Osteocyte (in vitro differentiated cells): ENCODE data around the gene PCP2. TPM values are rescaled to one million over a fixed set of nuclear protein-coding genes. Genes with fewer than 3 reads are reported as not detected.

Experiments
- DNase-seq: peaks from one replicate; pipeline ENCODE4 v3.0.0; 2021; ENCODE audit warnings: mixed read lengths; ENCODE audit not compliant: unreplicated experiment; ENCODE audit errors: extremely low spot score
- H3K27ac Mint-ChIP-seq: one replicate; pipeline ENCODE4 v1.8.0; 2021; ENCODE audit warnings: mild to moderate bottlenecking, mixed read lengths; ENCODE audit not compliant: unreplicated experiment
- H3K27me3 Mint-ChIP-seq: one replicate; pipeline ENCODE4 v1.8.0; 2021; ENCODE audit warnings: mixed read lengths; ENCODE audit not compliant: unreplicated experiment
- H3K36me3 Mint-ChIP-seq: one replicate; pipeline ENCODE4 v1.8.0; 2021; ENCODE audit warnings: mixed read lengths; ENCODE audit not compliant: unreplicated experiment
- H3K4me1 Mint-ChIP-seq: one replicate; pipeline ENCODE4 v1.8.0; 2021; ENCODE audit warnings: mixed read lengths; ENCODE audit not compliant: unreplicated experiment
- H3K4me3 Mint-ChIP-seq: one replicate; pipeline ENCODE4 v1.8.0; 2021; ENCODE audit warnings: mild to moderate bottlenecking, moderate library complexity, mixed read lengths; ENCODE audit not compliant: unreplicated experiment
- H3K9me3 Mint-ChIP-seq: one replicate; pipeline ENCODE4 v1.8.0; 2021; ENCODE audit warnings: mixed read lengths; ENCODE audit not compliant: unreplicated experiment
- CTCF ChIP-seq: fragments of 200-600 bp; sonication (generic); IDR thresholded peaks from 2 replicates; pipeline ENCODE4 v1.5.0; 2021; ENCODE audit warnings: antibody characterized with exemption, mild to moderate bottlenecking, moderate library complexity
- total RNA-seq: library from RNA; stranded (reverse); gene quantifications from 2 replicates; pipeline ENCODE4 v1.2.1, GENCODE V29; 2021

PCP2 gene
- total RNA-seq, 1 donor from 2014 or later, result not detected

GRCh38 chr19:7612282-7613274 lies 20.9 kb downstream of the PCP2 start:
- no peak for TF ChIP-seq CTCF
- H3K36me3 Mint-ChIP-seq, result no peaks in the 10 kb centered on the region
- no peak overlapping the region for H3K4me3 Mint-ChIP-seq
- no peak for DNase-seq
- H3K27ac Mint-ChIP-seq, result no peak overlapping the region
- H3K9me3 Mint-ChIP-seq, result no peaks in the 10 kb centered on the region
- no peaks in the 10 kb centered on the region for H3K4me1 Mint-ChIP-seq
- no peaks in the 10 kb centered on the region for H3K27me3 Mint-ChIP-seq

GRCh38 chr19:7611541-7612279 lies 21.8 kb downstream of the PCP2 start:
- H3K4me1 Mint-ChIP-seq, result no peaks in the 10 kb centered on the region
- no peaks in the 10 kb centered on the region for H3K27me3 Mint-ChIP-seq
- DNase-seq, result no peak
- TF ChIP-seq CTCF, result no peak
- no peaks in the 10 kb centered on the region for H3K9me3 Mint-ChIP-seq
- no peak overlapping the region for H3K27ac Mint-ChIP-seq
- H3K4me3 Mint-ChIP-seq, result no peak overlapping the region
- no peaks in the 10 kb centered on the region for H3K36me3 Mint-ChIP-seq

GRCh38 chr19:7610491-7611240 lies 22.9 kb downstream of the PCP2 start:
- Mint-ChIP-seq H3K27ac (no peak overlapping the region), H3K4me1 (no peaks in the 10 kb centered on the region), H3K36me3 (no peaks in the 10 kb centered on the region), H3K9me3 (no peaks in the 10 kb centered on the region), H3K27me3 (no peaks in the 10 kb centered on the region), H3K4me3 (no peak overlapping the region)
- DNase-seq, result no peak
- no peak for TF ChIP-seq CTCF

- H3K36me3 Mint-ChIP-seq, result no peaks in the 10 kb centered on the region
- H3K27me3 Mint-ChIP-seq, result no peaks in the 10 kb centered on the region
- no peak for DNase-seq
- no peaks in the 10 kb centered on the region for H3K4me1 Mint-ChIP-seq
- H3K9me3 Mint-ChIP-seq, result no peaks in the 10 kb centered on the region
- no peak for TF ChIP-seq CTCF
- no peak overlapping the region for H3K27ac Mint-ChIP-seq
- no peak overlapping the region for H3K4me3 Mint-ChIP-seq
Measured at GRCh38 chr19:7607874-7608560, 25.5 kb downstream of the PCP2 start.
